MG63 (cell line): Measurements from ENCODE around the gene TRIM31. TPM values are rescaled to one million over a fixed set of nuclear protein-coding genes. Genes with fewer than 3 reads are reported as not detected.
"Not testable (repeated sequence)": the region's sequence is repeated elsewhere in the genome, so short reads cannot be mapped to it uniquely, and the experiment has no call there.

Experiments used
- DNase-seq: peaks from one replicate; pipeline ENCODE4 v3.0.0-alpha.2; 2020
- H3K27me3 ChIP-seq: fragments of 250-450 bp; sonication (Bioruptor Pico); 2 replicates; pipeline ENCODE4 v1.5.1; 2020; ENCODE audit warnings: mild to moderate bottlenecking, moderate library complexity
- H3K36me3 ChIP-seq: fragments of 250-450 bp; sonication (Bioruptor Pico); 2 replicates; pipeline ENCODE4 v1.5.1; 2020; ENCODE audit warnings: mild to moderate bottlenecking, moderate library complexity
- H3K4me3 ChIP-seq: fragments of 250-450 bp; sonication (Bioruptor Pico); 2 replicates; pipeline ENCODE4 v1.5.1; 2020; ENCODE audit warnings: mild to moderate bottlenecking, moderate library complexity
- H3K9me3 ChIP-seq: fragments of 250-450 bp; sonication (Bioruptor Pico); 2 replicates; pipeline ENCODE4 v1.5.1; 2020; ENCODE audit warnings: mild to moderate bottlenecking, moderate library complexity
- total RNA-seq: library from RNA; depleted of rRNA; stranded (reverse); fragments of >200 nt; shearing (Covaris generic); gene quantifications from 2 replicates; pipeline ENCODE4 v1.2.3, GENCODE V29; 2014; ENCODE audit warnings: low replicate concordance

Gene TRIM31
- total RNA-seq, 1 experiment from 2014 or later: not detected

DNA sequence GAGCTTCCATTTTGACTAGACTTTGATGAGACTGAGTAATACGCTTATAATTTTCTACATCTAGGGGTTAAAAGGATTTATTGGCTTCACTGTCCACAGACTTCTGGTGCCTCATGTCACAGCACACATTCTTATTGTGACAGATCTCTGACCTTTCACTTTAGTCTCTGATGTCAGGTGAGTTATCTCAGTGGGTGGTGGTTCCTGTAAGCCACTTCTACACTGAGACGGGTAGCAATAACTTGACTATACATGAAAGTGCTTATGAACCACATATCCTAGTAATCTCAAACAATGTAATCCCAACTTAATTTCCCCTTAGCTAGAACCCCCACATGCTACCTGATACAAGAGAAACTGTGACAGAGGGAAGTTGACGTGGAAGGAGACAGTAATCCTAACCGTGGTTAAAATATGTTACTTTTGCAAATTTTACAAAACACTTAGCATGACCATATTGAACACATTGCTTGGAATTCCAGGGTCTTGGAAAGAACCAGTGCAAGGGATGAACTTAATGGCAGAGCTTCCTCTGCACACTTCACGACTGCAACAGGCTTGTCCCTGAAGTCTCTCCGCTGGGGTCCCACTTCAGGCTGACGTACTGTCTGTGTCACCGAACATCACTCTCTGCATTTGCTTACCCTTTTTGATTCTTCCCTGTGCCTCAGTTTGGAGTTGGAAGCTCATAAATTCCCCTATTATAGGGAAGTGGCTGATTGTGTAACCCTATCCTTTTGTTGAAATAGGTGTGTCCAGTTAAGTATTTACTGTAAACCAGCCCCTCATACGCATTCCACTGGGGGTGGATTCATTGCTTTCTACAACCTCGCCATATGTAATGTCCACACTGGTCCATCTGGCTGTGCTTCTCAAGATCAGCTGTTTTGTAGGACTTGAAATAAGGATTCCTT is 16.6 kb upstream of the TRIM31 start:
- H3K27me3 ChIP-seq: no peaks in the 10 kb centered on the region
- H3K36me3 ChIP-seq: no peaks in the 10 kb centered on the region
- H3K9me3 ChIP-seq: no peaks in the 10 kb centered on the region
- DNase-seq: no peak
- H3K4me3 ChIP-seq: no peak overlapping the region

- Histone ChIP-seq H3K27me3 (no peaks in the 10 kb centered on the region), H3K4me3 (no peak overlapping the region), H3K36me3 (no peaks in the 10 kb centered on the region), H3K9me3 (no peaks in the 10 kb centered on the region)
- no peak for DNase-seq
Observed at GRCh38 chr6:30127238-30128093, 14.6 kb upstream of the TRIM31 start.

DNA sequence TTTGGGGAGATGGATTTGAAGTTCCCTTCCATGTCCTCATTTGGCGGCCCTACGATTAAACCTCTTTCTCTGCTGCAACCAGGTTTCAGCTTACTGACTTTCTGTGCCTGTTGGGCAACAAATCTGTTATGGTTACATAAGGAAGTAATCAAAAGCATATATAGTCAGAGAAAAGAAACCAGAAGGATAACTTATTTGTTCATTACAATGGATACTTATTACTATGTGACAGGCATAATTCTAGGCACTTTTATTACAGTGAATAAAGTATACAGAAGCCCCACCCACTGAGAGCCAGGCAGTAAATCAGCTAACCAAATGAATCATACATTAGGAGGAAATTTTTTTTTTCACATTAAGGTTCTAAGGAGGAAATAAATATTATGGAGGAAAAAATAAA is 9.6 kb upstream of the TRIM31 start:
- no peaks in the 10 kb centered on the region for H3K36me3 ChIP-seq
- no peak for DNase-seq

DNA sequence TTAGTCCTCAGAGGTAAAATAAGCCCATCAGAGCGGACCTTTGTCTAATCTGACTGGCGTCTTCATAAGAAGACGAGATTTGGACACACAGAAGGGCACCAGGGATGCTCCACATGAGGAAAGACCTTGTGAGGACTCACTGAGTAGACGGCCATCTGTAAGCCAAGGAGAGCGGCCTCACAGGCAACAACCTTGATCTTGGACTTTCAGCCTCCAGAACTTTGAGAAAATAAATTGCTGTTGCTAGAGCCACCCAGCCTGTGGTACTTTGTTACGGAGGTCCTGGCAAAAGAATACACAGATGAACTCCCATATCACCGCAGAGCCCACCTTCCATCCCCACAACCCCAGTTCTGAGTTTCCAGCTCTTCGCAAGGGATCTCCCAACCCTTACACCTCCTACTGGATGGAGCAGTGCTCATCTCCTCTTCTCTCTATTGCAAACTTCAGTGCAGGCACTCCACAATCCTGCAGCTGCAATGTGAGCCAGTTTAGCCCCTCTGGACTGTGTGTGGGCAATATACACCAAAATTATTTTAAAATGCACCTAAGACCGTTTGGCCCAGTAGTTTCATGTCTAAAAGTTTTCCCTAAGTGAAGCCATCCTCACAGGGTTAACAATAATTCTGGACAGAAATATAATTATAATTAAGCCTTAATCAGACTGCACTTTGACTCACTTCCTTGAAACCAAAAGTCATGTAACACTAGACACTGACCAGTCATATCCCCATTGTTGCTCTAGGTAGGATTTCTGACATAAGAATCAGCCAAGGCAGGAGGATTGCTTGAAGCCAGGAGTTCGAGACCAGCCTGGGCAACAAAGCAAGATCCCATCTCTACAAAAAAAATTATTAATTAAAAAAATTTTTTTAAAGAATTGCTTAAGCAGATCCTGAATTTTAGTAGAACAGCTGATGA is 8.8 kb upstream of the TRIM31 start:
- Histone ChIP-seq H3K36me3 (no peaks in the 10 kb centered on the region), H3K9me3 (no peaks in the 10 kb centered on the region)
- no peak for DNase-seq

More for the DNA sequence above, 9.6 kb upstream of the TRIM31 start:
- Histone ChIP-seq H3K4me3 (no peak overlapping the region), H3K9me3 (no peaks in the 10 kb centered on the region), H3K27me3 (no peaks in the 10 kb centered on the region)

DNA sequence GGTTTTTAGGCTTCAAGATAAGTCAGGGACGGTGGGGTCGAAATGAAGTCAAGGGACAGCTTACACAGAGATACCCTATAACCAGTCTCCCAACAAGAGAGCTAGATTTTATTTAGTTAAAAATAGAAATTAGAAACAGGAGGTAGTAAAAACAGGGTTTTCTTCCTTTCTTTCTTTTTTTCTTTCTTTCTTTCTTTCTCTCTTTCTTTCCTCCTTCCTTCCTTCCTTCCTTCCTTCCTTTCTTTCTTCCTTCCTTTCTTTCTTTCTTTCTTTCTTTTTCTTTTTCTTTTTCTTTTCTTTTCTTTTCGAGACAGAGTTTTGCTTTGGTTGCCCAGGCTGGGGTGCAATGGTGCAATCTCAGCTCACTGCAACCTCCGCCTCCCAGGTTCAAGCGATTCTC is 5.8 kb upstream of the TRIM31 start:
- not testable (repeated sequence) for H3K36me3 ChIP-seq, H3K4me3 ChIP-seq, DNase-seq, H3K27me3 ChIP-seq, H3K9me3 ChIP-seq

More for the DNA sequence above, 8.8 kb upstream of the TRIM31 start:
- Histone ChIP-seq H3K4me3 (no peak overlapping the region), H3K27me3 (no peaks in the 10 kb centered on the region)

- H3K36me3 ChIP-seq: no peaks in the 10 kb centered on the region
- H3K4me3 ChIP-seq: no peak overlapping the region
- H3K9me3 ChIP-seq: no peaks in the 10 kb centered on the region
- DNase-seq: no peak
- H3K27me3 ChIP-seq: no peaks in the 10 kb centered on the region
Observed at GRCh38 chr6:30116724-30117123, 3.8 kb upstream of the TRIM31 start.

- Histone ChIP-seq H3K4me3 (no peak overlapping the region), H3K36me3 (no peaks in the 10 kb centered on the region), H3K27me3 (no peaks in the 10 kb centered on the region), H3K9me3 (no peaks in the 10 kb centered on the region)
- no peak for DNase-seq
Observed at GRCh38 chr6:30113841-30114240, 951 bp upstream of the TRIM31 start.

DNA sequence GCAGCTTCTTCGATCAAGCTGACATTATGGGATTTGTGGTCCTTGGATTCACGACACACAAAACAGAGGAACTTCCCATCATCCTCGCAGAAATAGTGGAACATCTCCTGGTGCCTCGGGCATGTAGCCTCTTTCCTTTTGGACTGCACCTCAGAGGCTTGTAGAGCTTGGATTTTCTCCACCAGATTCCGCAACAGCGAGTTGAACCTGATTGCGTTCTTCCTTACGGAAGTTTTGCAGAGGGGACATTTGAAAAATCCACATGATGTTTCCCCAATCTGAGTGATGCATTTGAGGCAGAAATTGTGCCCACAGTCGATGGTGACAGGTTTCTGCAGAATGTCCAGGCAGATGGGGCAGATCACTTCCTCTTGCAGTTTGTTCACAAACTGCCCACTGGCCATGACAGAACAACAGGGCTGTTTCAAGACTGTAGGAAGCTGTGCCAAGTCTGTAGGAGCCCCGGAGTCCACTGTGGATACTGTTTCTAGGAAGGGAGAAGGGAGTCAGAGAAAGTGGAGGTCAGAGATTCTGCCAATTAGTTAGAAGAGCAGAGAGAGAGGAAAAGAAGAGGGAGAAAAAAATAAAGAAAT is 392 bp downstream of the TRIM31 start:
- Histone ChIP-seq H3K36me3 (no peaks in the 10 kb centered on the region), H3K27me3 (no peaks in the 10 kb centered on the region), H3K9me3 (no peaks in the 10 kb centered on the region), H3K4me3 (no peak overlapping the region)
- DNase-seq: no peak

- no peaks in the 10 kb centered on the region for H3K9me3 ChIP-seq
- no peaks in the 10 kb centered on the region for H3K27me3 ChIP-seq
- no peak for DNase-seq
- no peak overlapping the region for H3K4me3 ChIP-seq
- H3K36me3 ChIP-seq: no peaks in the 10 kb centered on the region
Observed at GRCh38 chr6:30111266-30111856, 1.5 kb downstream of the TRIM31 start.

DNA sequence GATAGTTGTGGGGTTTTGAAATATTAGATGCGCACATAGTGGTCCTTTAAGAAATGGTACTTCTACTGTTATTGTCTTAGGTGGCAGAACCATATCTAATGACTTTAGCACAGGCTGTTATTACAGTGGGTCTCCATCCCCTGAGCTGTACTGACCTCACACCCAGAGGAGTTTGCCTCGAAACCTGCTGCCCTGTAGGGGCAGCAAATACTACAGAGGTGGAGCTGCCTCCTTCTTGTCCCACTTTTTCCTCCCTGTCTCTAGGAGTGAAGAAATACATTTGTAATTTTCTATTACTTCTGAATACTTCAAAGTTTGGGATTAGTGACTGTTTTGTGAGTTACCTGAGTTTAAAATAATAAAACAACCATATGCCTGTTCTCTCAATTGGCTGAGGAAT is 8.2 kb downstream of the TRIM31 start:
- no peaks in the 10 kb centered on the region for H3K9me3 ChIP-seq
- H3K27me3 ChIP-seq: no peaks in the 10 kb centered on the region; the same call in 1 of the 2 replicates
- no peak for DNase-seq
- H3K4me3 ChIP-seq: no peak overlapping the region
- no peaks in the 10 kb centered on the region for H3K36me3 ChIP-seq

- Histone ChIP-seq H3K27me3 (peaks cover 2% of the 10 kb centered on the region; the same call in 1 of the 2 replicates), H3K4me3 (no peak overlapping the region)
- no peak for DNase-seq
Observed at GRCh38 chr6:30103872-30104179, 9.1 kb downstream of the TRIM31 start.

DNA sequence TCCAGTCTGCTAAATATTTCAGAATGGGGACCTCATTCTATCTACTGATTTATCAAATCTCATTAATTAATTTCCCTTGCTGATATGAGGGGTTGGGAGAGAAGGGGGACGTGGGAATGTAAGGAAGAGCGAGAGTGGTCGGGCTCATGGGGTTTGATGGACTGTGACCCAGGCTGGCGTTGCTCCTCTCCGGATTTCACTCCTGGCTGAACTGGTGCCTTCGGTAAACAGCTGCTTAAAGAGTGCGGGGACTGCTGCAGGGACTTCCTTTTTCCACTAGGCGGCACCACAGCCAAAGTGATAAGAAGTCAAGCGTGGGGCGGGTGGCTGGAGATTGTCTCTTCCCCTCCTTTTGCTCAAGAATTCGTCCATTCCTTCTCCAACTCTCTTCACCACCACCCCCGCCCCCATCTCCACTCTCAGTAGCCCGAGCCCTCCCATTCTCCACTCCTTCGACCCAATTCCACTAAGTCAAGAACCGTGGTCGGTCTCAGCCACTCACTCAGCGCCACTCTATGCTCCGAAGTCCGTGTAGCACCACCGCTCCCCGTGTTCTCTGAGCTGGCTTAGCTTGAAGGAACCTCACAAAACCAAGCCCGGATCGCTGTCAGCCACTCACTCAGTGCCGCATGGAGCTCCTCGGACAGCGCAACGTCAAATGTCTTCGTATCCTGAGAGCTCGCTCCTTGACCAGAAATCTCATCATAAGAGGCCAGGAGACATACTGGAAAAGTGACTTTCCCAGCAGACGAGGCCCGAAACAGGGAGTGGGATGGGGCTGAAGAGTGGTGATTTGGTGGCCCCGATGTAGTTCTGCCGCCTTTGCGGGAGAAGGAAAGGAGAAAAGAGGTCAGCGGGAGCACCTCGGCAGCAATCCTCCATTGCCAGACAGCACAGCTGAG is 9.7 kb downstream of the TRIM31 start:
- no peaks in the 10 kb centered on the region for H3K36me3 ChIP-seq
- peak; percentile 65 for DNase-seq
- peaks cover 2% of the 10 kb centered on the region; the same call in 1 of the 2 replicates for H3K27me3 ChIP-seq
- H3K9me3 ChIP-seq: no peaks in the 10 kb centered on the region
- H3K4me3 ChIP-seq: peak overlapping the region; percentile 36

More at GRCh38 chr6:30103872-30104179, 9.1 kb downstream of the TRIM31 start:
- Histone ChIP-seq H3K9me3 (no peaks in the 10 kb centered on the region), H3K36me3 (no peaks in the 10 kb centered on the region)

DNA sequence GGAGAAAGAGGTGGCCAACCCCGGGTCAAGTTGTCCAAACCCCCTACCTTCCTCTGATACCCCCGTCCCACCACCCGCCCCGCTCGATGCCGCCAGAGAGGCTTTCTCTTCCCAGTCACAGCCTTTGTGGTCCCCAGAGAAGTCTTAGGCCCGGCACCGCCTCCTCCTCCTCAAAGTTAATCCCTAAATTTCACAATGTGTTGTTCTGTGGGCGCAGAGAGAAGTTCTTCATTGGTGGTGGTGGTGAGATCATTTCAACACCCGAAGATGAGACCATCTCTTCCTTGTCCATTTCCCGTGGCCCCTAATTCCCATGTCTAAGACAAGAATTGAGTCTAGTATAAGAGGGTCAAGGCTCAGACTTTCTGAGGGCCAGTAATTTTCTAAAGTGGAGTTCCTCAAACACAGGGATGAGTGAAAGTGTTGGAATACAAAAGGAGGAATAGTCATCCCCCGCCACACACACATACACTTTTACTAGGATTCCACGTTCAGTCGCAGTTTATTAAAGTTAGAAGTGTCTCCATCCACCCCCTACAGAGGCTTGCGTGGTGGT is 10.4 kb downstream of the TRIM31 start:
- Histone ChIP-seq H3K9me3 (no peaks in the 10 kb centered on the region), H3K36me3 (no peaks in the 10 kb centered on the region), H3K27me3 (peaks cover 2% of the 10 kb centered on the region; the same call in 1 of the 2 replicates), H3K4me3 (peak overlapping the region; percentile 40)
- peak; percentile 16 for DNase-seq

- H3K27me3 ChIP-seq: peaks cover 2% of the 10 kb centered on the region; the same call in 1 of the 2 replicates
- DNase-seq: peak; percentile 85
Observed at GRCh38 chr6:30101444-30102413, 11.2 kb downstream of the TRIM31 start.

More at GRCh38 chr6:30101444-30102413, 11.2 kb downstream of the TRIM31 start:
- H3K4me3 ChIP-seq: peak overlapping the region; percentile 40
- H3K36me3 ChIP-seq: no peaks in the 10 kb centered on the region
- H3K9me3 ChIP-seq: no peaks in the 10 kb centered on the region
